AG04449 (cell line): ENCODE data around the gene SLC50A1.

Experiments used
- CTCF ChIA-PET: fragments of 350-600 bp; formaldehyde crosslinking; extraction: SDS; loops from one replicate; lab custom pipeline; 2021; ENCODE audit warnings: antibody characterized with exemption; lab: Yijun Ruan, JAX
- POLR2A ChIA-PET: fragments of 400-600, 350-600 bp; formaldehyde crosslinking; extraction: SDS; loops from one replicate; lab custom pipeline; 2020; ENCODE audit warnings: antibody characterized with exemption, inconsistent platforms; lab: Yijun Ruan, JAX
- DNase-seq: peaks from one replicate; pipeline ENCODE4 v3.0.0-alpha.2; 2010; ENCODE audit warnings: low read depth, low spot score
- H3K4me3 ChIP-seq: 2 replicates; pipeline ENCODE4 v1.5.1; 2011; ENCODE audit warnings: low read depth, mild to moderate bottlenecking, control low read depth, low read length
- TF ChIP-seq, protein P1 (sequence below): IDR thresholded peaks from one replicate; pipeline ENCODE4 v1.5.1; 2011; ENCODE audit warnings: mild to moderate bottlenecking, moderate library complexity, low read length, control low read depth, inconsistent platforms; ENCODE audit not compliant: insufficient read depth; ENCODE audit errors: missing control alignments

The SLC50A1 gene

DNA sequence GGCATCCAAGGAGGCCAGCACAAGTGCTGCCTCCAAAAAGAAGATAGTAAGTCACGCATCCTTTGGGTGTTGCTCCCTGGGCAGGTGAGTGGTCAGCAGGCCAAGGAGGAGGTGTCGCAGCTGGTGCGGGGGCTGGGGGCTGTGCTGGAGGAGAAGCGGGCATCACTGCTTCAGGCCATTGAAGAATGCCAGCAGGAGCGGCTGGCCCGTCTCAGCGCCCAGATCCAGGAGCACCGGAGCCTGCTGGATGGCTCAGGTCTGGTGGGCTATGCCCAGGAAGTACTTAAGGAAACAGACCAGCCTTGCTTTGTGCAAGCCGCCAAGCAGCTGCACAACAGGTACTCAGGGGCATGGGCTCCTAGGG lies 42.2 kb downstream of the SLC50A1 start:
- DNase-seq: no peak
- ChIA-PET CTCF (interaction anchor here (1.0 to 3.0 kb wide), 10 partner anchors 15 to 471 kb away, joined by 3 to 54 read pairs (median 8); partner anchors contain the start of gene THBS3), POLR2A (no interaction called here)
- no peak overlapping the region for H3K4me3 ChIP-seq
- TF ChIP-seq, protein P1, sequence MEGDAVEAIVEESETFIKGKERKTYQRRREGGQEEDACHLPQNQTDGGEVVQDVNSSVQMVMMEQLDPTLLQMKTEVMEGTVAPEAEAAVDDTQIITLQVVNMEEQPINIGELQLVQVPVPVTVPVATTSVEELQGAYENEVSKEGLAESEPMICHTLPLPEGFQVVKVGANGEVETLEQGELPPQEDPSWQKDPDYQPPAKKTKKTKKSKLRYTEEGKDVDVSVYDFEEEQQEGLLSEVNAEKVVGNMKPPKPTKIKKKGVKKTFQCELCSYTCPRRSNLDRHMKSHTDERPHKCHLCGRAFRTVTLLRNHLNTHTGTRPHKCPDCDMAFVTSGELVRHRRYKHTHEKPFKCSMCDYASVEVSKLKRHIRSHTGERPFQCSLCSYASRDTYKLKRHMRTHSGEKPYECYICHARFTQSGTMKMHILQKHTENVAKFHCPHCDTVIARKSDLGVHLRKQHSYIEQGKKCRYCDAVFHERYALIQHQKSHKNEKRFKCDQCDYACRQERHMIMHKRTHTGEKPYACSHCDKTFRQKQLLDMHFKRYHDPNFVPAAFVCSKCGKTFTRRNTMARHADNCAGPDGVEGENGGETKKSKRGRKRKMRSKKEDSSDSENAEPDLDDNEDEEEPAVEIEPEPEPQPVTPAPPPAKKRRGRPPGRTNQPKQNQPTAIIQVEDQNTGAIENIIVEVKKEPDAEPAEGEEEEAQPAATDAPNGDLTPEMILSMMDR: no peak

DNA sequence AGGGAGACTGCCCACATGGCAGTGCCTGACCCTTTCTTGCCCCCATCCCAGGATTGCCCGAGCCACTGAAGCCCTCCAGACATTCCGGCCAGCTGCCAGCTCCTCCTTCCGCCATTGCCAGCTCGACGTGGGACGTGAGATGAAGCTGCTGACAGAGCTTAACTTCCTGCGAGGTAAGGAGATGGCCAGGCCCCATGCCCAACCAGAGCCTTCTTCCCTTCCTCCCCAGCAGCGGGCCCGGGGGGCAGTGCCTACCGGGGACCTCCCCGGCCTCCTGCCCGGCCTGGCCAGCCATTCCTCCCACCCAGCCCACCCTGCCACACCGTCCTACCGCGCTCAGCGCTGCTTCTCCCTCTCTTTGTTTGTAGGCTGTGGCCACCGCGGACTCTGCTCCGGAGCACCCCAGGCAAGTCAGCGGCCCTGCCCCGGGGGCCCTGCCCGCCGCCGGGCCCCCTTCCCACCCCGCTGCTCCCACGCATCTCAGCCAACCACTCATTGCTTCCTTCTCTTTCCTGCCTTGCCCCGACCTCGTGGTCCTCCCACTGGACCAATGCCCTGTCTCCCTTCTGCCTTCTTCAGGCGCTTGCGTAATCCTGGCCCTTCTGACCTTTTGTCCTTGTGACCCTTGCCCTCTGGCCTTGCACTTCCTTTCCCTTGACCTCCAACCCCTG lies 42.9 kb downstream of the SLC50A1 start:
- TF ChIP-seq, protein P1: no peak
- ChIA-PET CTCF (interaction anchor here (0.6 to 3.0 kb wide), 6 partner anchors 15 to 144 kb away, joined by 3 to 54 read pairs (median 9); no protein-coding TSS in a partner anchor), POLR2A (no interaction called here)
- no peak for DNase-seq
- no peak overlapping the region for H3K4me3 ChIP-seq

DNA sequence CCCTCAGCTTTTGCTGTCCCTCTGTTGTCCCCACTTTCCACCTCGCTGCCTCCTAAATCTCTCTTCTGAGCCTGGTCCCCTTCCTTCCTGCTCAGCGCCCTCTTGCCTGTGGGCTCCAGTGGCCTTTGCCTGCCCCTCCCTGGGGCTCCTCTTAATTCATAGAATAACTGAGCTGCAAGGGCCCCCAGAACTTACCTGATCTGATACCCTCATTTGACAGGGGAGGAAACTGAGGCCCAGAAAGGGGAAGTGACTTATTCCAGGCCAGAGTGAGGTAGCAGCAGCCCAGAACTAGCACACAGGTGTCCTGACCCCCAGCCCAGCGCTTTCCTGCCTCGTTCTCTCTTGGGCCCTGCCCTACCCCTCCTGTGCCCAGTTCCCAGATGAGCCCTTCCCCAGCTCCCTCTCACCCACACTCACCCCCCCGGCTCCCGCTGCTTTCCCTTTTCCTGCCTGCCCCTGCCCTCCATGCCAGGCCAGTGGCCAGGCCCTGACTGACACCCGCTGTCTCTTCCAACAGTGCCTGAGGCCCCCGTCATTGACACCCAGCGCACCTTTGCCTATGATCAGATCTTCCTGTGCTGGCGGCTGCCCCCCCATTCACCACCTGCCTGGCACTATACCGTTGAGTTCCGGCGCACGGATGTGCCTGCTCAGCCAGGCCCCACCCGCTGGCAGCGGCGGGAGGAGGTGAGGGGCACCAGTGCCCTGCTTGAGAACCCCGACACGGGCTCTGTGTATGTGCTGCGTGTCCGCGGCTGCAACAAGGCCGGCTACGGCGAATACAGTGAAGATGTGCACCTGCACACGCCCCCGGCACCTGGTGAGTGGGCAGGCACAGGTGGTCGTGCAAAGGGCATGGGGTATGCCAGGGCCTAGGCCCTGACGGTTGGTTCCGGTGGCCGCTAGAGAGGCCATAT lies 43.7 kb downstream of the SLC50A1 start:
- DNase-seq: no peak
- TF ChIP-seq, protein P1: no peak
- POLR2A ChIA-PET: no interaction called here
- no peak overlapping the region for H3K4me3 ChIP-seq
- CTCF ChIA-PET: interaction anchor here (0.6 to 3.4 kb wide), 7 partner anchors 14 to 143 kb away, joined by 3 to 54 read pairs (median 3); no protein-coding TSS in a partner anchor

DNA sequence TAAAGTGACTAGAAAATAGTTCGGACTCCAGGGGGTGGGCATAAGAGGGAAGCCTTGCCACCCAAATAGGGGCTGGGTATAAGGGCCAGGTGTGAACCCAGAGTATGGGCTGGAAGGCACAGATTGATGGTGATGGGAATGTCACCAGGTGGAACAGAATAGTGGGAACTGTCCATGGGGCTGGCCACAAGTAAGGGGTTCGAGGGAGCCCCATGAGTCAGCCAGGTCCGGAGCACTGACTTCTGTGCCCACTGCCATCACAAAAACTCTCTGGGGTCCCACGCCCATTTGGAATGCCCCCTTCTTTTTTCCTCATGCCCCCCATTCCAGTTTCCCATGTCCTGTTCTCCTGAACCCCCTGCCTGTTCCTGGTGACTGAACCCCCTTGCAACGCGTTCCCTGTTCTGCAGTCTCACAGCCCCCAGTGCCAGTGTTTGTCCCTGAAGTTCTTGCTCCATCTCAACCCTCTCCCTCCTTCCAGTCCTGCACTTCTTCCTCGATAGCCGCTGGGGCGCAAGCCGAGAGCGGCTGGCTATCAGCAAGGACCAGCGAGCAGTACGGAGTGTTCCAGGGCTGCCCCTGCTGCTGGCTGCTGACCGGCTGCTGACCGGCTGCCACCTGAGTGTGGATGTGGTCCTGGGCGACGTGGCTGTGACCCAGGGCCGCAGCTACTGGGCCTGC lies 45.9 kb downstream of the SLC50A1 start:
- TF ChIP-seq, protein P1: no peak
- no peak for DNase-seq
- no peak overlapping the region for H3K4me3 ChIP-seq
- ChIA-PET CTCF (interaction anchor here (3.4 kb wide), 1 partner anchor 12 kb away, joined by 16 read pairs; no protein-coding TSS in a partner anchor), POLR2A (no interaction called here)

DNA sequence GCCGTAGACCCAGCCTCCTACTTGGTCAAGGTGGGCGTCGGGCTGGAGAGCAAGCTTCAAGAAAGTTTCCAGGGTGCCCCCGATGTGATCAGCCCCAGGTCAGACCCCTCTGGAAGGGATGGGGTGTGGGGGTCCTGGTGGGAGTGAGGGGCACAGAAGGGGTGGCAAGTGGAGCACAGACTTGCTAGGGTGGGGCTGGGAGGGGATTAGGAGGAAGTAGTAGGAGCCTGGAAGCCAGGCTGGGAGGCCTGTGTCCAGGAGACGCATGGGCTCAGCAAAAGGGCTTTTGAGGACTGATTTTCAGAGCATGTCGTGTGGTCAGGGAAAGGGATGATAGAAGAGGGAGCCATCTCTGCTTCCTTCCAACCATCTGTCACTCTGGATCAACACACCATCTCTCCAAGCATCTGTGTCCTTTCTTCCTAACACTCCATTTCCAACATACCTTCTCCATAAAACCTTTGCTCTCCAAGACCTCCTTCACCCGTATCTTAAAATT lies 46.4 kb downstream of the SLC50A1 start:
- POLR2A ChIA-PET: no interaction called here
- TF ChIP-seq, protein P1: no peak
- DNase-seq: no peak
- CTCF ChIA-PET: interaction anchor here (3.4 kb wide), 1 partner anchor 11 kb away, joined by 16 read pairs; no protein-coding TSS in a partner anchor
- no peak overlapping the region for H3K4me3 ChIP-seq
